Stimulated activated CD4-positive, alpha-beta T cell treated with anti-CD3 and anti-CD28 coated beads, Interleukin-4, amount 100 ng/mL, for 48 hours (primary cell): ENCODE results near the gene CNOT6L.

Source experiments
- DNase-seq, 2 donors: peaks; one replicate each; pipeline ENCODE4 v3.0.0-alpha.2; 2020; ENCODE audit warnings: low read depth in 2 of 2

The CNOT6L gene

GRCh38 chr4:77712675-77713074, 106.5 kb downstream of the CNOT6L start:
- no peak for DNase-seq

- DNase-seq, result no peak
Observed at GRCh38 chr4:77711469-77711868, 107.7 kb downstream of the CNOT6L start.

GRCh38 chr4:77710684-77711083, 108.5 kb downstream of the CNOT6L start:
- DNase-seq, result no peak

- no peak for DNase-seq
Observed at GRCh38 chr4:77710059-77710458, 109.1 kb downstream of the CNOT6L start.

- DNase-seq, result no peak
Observed at GRCh38 chr4:77706717-77707116, 112.5 kb downstream of the CNOT6L start.

- no peak for DNase-seq
Observed at GRCh38 chr4:77703666-77704065, 115.5 kb downstream of the CNOT6L start.

GRCh38 chr4:77701121-77701520, 118.0 kb downstream of the CNOT6L start:
- no peak for DNase-seq

- no peak for DNase-seq
Observed at GRCh38 chr4:77699731-77700210, 119.4 kb downstream of the CNOT6L start.

GRCh38 chr4:77697860-77698590, 121.1 kb downstream of the CNOT6L start:
- DNase-seq, result no peak

GRCh38 chr4:77695774-77696173, 123.4 kb downstream of the CNOT6L start:
- no peak for DNase-seq

- no peak for DNase-seq
Observed at GRCh38 chr4:77692847-77693432, 126.2 kb downstream of the CNOT6L start.

GRCh38 chr4:77681792-77682191, 137.4 kb downstream of the CNOT6L start:
- DNase-seq, result no peak

- DNase-seq, result no peak
Observed at GRCh38 chr4:77676842-77677241, 142.3 kb downstream of the CNOT6L start.

GRCh38 chr4:77671051-77671450, 148.1 kb downstream of the CNOT6L start:
- DNase-seq, result no peak

GRCh38 chr4:77669946-77670590, 149.1 kb downstream of the CNOT6L start:
- DNase-seq, result no peak

GRCh38 chr4:77665381-77666069, 153.6 kb downstream of the CNOT6L start:
- peak in 1 of 2 donors; percentile 2 for DNase-seq
